Measurements from ENCODE around the gene C1orf35.

C1orf35 gene

DNA sequence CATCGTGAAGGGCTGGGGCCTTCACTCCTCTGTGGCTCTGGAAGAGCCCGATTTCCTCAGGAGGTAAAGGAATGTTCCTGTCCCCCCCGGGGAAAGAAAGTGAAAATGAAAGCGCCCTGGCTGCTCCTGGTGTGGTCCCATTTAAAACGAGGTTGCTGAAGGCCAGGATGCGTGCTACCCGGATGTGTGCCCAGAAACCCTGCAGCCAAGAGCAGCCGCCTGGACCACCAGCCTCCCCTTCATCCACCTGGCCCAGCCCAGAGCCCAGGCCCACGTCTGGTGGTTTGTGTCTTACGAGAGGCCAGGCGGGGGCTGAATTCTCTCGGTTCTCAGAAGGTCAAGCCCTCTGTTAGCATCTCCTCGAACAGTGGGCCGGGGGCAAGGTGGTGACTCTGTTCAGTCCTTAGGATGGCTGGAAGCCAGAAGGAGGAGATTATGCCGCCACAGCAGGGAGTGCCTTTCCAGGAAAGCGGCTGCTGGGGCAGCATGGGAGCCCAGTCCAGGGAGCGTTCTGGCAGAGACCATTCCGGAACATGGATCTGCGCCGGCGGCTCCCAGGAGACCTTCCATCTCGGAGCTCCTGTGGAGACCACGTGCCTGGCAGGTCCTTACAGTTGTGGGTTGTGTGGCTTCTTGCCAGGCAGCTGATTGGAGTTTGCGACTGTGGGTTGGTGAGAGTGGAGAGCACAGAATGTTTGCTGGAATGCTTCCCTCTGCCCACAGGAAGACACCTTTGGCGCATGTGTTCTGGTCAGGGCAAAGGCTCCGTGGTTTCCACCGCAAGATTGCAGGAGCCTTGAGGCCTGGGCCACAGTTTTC is 38.3 kb upstream of the C1orf35 start:
- in situ Hi-C loops (cut with HindIII; ENCODE audit: low sequenced_read_pairs), result no loop called here
- DNase-seq (ENCODE audit: low read depth), result peak; percentile 51
- TF ChIP-seq, protein P1, sequence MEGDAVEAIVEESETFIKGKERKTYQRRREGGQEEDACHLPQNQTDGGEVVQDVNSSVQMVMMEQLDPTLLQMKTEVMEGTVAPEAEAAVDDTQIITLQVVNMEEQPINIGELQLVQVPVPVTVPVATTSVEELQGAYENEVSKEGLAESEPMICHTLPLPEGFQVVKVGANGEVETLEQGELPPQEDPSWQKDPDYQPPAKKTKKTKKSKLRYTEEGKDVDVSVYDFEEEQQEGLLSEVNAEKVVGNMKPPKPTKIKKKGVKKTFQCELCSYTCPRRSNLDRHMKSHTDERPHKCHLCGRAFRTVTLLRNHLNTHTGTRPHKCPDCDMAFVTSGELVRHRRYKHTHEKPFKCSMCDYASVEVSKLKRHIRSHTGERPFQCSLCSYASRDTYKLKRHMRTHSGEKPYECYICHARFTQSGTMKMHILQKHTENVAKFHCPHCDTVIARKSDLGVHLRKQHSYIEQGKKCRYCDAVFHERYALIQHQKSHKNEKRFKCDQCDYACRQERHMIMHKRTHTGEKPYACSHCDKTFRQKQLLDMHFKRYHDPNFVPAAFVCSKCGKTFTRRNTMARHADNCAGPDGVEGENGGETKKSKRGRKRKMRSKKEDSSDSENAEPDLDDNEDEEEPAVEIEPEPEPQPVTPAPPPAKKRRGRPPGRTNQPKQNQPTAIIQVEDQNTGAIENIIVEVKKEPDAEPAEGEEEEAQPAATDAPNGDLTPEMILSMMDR (IDR thresholded peaks at IDR 0.05; ENCODE audit: low read depth, low read length, missing control alignments), result no peak
- H3K4me3 ChIP-seq (ENCODE audit: low read depth, low read length), result peak overlapping the region; percentile 95

DNA sequence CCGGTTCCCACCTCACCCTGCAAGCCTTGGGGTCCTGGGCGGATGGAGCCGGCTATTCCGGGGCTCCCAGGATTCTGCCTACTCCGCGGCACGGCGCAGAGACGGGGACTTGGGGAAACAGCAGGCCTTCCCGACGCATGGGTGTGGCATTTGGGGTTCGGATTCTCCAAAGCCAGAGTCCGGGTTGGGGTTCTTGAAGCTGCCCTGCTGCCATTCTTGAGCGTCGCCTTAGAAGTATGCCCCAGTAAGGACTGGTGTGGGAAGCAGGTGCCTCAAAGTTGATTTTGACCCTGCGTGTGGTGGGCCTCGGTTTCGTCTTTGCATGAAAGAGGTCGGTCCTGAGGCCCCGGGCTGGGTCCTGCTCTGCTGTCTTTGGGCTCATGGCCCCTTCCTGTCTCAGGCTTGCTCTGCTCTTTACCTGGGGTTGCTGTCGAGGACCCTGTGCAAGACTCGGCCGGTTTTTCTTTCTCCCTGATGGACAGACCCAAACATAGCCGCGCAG is 37.6 kb upstream of the C1orf35 start:
- TF ChIP-seq, protein P1 (IDR thresholded peaks at IDR 0.05; ENCODE audit: low read depth, low read length, missing control alignments), result no peak
- peak overlapping the region; percentile 95 for H3K4me3 ChIP-seq (ENCODE audit: low read depth, low read length)
- in situ Hi-C loops (cut with HindIII; ENCODE audit: low sequenced_read_pairs), result no loop called here
- DNase-seq (ENCODE audit: low read depth), result no peak

DNA sequence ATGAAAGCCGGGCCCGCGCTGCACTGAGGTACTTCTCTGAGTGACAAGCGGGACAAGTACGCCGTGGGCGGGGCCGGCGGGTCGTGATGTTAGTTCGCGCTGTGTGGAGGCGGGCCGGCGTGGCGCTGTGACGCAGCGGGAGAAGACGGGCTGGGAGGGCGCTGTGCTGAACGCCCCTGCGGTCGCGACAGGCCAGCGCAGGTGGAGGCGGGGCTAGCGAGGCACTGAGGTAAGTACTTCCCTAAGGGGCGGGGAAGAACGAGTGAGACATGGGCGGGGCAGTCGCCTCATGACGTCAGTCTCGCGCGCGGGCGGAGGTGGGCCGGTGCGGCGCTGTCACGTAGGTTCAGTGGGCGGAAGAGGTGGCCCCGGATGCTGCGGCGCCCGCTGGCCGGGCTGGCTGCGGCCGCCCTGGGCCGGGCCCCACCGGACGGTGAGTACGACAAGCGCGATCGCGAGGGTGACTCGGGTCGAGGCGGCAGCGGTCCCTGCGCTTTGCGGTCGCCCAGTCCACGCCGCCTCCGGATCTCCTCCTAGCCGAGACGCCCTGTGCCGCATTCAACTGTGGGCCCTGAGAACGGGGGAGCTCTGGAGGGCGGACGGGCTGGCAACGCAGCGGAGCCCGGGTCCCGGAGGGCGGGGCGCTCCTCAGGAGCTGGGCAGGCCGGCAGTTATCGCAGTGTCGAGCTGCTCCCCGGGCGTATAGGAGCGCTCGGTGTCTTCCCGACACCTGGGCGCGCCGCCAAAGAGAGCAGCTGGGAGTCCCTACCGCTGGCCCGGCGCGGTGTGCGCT is 37.0 kb upstream of the C1orf35 start, which contains the start of gene GUK1:
Gene GUK1, plus strand, starts transcription at position 349 of the 793 bp plus-strand sequence. Its CDS starts 24 bp downstream, at position 373.
- peak within 1 kb of the TSS; percentile 95 for H3K4me3 ChIP-seq (ENCODE audit: low read depth, low read length)
- TF ChIP-seq, protein P1 (IDR thresholded peaks at IDR 0.05; ENCODE audit: low read depth, low read length, missing control alignments), result no peak
- in situ Hi-C loops (cut with HindIII; ENCODE audit: low sequenced_read_pairs), result no loop called here
- peak; percentile 95 for DNase-seq (ENCODE audit: low read depth)

DNA sequence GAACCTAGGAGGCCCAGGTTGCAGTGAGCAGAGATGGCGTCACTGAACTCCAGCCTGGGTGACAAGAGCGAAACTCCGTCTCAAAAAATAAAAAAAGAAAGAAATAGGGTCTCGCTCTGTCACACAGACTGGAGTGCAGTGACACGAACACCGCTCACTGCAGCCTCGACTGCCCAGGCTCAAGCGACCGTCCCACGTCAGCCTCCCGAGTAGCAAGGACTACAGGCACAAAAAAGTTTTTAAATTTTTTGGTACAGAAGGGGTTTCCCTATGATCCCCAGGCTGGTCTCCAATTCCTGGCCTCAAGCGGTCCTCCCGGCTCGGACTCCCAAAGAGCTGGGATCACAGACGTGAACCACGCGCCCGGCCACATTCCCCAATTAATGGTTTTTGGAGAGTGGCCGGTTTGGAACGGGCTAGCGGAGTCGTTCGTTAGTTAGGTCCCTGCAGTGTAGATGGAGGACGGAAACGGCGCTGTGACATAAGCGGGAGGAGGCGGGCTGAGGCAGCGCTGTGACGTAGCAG is 36.3 kb upstream of the C1orf35 start:
- H3K4me3 ChIP-seq (ENCODE audit: low read depth, low read length), result peak overlapping the region; percentile 95
- TF ChIP-seq, protein P1 (IDR thresholded peaks at IDR 0.05; ENCODE audit: low read depth, low read length, missing control alignments), result no peak
- no peak for DNase-seq (ENCODE audit: low read depth)
- in situ Hi-C loops (cut with HindIII; ENCODE audit: low sequenced_read_pairs), result no loop called here

DNA sequence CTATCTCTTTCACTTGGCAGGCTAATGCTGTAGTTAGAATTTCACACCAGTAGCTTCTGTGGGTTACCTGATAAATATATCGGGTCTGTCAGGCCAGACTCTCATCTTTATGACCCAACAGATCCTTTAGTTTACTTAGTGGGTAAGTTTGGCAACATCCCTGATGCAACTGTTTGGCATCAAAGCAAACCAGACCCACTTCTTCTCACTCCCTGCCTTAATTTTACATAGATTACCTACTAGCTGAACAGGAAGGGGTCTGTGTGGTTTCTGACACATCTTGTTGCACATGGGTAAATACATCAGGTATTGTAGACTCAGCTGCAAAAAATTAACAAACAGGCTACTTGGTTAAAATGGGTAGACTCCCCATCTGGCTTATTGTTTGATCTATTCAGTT is 33.8 kb upstream of the C1orf35 start:
- in situ Hi-C loops (cut with HindIII; ENCODE audit: low sequenced_read_pairs), result no loop called here
- TF ChIP-seq, protein P1 (IDR thresholded peaks at IDR 0.05; ENCODE audit: low read depth, low read length, missing control alignments), result no peak
- DNase-seq (ENCODE audit: low read depth), result no peak
- H3K4me3 ChIP-seq (ENCODE audit: low read depth, low read length), result no peak overlapping the region

DNA sequence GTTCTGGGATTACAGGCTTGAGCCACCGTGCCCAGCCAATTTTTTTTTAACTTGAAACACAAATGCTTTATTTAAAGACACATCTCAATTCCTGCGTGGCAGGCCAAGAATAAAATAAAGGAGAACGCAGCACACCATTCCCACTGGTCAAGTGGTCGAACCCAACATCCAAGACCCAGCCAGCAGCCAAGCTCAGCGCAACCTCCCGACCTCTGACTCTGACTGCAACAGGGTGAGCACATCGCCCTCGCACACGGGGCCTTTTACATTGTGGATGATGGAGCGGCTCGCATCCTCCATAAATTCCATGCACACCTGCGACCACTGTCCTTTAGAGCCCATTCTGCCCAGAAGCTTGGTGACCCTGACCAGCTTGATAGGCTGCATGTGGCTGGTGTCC is 31.5 kb upstream of the C1orf35 start:
- no peak for DNase-seq (ENCODE audit: low read depth)
- TF ChIP-seq, protein P1 (IDR thresholded peaks at IDR 0.05; ENCODE audit: low read depth, low read length, missing control alignments), result no peak
- in situ Hi-C loops (cut with HindIII; ENCODE audit: low sequenced_read_pairs), result no loop called here
- no peak overlapping the region for H3K4me3 ChIP-seq (ENCODE audit: low read depth, low read length)

Measured in astrocyte of the cerebellum (primary cell).